Activated naive CD4-positive, alpha-beta T cell treated with anti-CD3 and anti-CD28 coated beads, Interleukin-2, amount 10 ng/mL, durations not matched to agents 7 days and 5 days (primary cell): ENCODE measurements around the gene TSHZ3.

Experiments
- CTCF ChIA-PET: fragments of 350-600 bp; sonication (Branson Sonifier 250); formaldehyde crosslinking; loops from one replicate; lab custom pipeline; 2021; ENCODE audit warnings: antibody characterized with exemption; lab: Charles Lee
- DNase-seq: peaks from one replicate; pipeline ENCODE4 v3.0.0-alpha.2; 2020
- H3K27ac Mint-ChIP-seq: one replicate; pipeline ENCODE4 v1.8.0; 2021; ENCODE audit warnings: mild to moderate bottlenecking, moderate library complexity, mixed read lengths
- H3K27me3 Mint-ChIP-seq: one replicate; pipeline ENCODE4 v1.8.0; 2021; ENCODE audit warnings: mild to moderate bottlenecking, mixed read lengths
- H3K36me3 Mint-ChIP-seq: one replicate; pipeline ENCODE4 v1.8.0; 2021; ENCODE audit warnings: mixed read lengths
- H3K4me1 Mint-ChIP-seq: one replicate; pipeline ENCODE4 v1.8.0; 2021; ENCODE audit warnings: mixed read lengths
- H3K4me3 Mint-ChIP-seq: one replicate; pipeline ENCODE4 v1.8.0; 2021; ENCODE audit warnings: mild to moderate bottlenecking, moderate library complexity, mixed read lengths
- H3K9me3 Mint-ChIP-seq: one replicate; pipeline ENCODE4 v1.8.0; 2021; ENCODE audit warnings: mixed read lengths

The TSHZ3 gene

DNA sequence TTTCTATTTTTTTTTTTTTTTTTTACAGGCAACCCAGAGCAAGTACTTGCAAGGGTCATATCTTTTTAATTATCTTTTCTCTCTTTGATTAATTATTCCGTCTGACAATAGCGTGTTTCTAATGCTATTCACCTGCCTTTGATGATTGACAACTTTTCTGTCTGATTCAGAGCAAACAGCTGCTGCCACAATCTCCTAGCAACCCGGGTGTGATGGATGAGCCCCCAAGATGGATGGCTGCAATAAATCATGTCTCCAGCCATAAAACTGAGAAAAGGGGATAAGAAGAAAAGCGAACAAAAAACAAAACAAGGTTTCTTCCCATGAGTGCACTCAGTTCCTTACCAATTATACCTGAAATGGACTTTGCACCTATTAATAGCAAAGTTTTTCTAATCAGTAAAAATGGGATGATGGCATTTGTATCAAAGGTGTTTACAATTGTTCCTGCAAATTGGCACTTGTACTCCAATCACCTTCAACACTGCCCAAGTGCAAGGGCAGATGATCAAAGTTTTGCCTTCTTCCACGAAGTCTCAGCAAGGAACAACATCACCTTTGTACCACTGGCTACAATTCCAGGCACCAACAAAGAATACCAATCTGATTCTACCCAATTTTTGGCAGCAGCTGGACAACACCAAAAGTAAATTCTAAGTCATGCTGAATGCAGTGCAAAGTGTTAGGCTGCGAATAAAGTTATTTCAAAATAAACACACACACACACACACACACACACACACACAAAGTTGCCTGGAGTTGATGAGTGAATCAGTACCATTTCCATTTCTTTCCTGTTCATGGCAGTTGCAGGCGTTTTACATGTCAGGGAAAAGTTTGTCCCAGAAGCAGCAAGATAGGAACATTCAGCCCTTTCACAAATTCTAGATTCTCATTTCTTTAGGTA, 12.0 kb downstream of the TSHZ3 start:
- CTCF ChIA-PET: interaction anchor here (1.1 kb wide), 1 partner anchor 18 kb away, joined by 4 read pairs; no protein-coding TSS in a partner anchor
- no peak for DNase-seq

GRCh38 chr19:31335716-31336115, 13.5 kb downstream of the TSHZ3 start:
- no peaks in the 10 kb centered on the region for H3K9me3 Mint-ChIP-seq
- no peak overlapping the region for H3K27ac Mint-ChIP-seq
- H3K4me3 Mint-ChIP-seq: no peak overlapping the region
- H3K4me1 Mint-ChIP-seq: peaks cover 23% of the 10 kb centered on the region
- peaks cover 56% of the 10 kb centered on the region for H3K27me3 Mint-ChIP-seq
- CTCF ChIA-PET: no interaction called here
- no peak for DNase-seq
- no peaks in the 10 kb centered on the region for H3K36me3 Mint-ChIP-seq

More for the DNA sequence above, 12.0 kb downstream of the TSHZ3 start:
- no peaks in the 10 kb centered on the region for H3K9me3 Mint-ChIP-seq
- H3K27ac Mint-ChIP-seq: no peak overlapping the region
- H3K4me1 Mint-ChIP-seq: peaks cover 31% of the 10 kb centered on the region
- no peaks in the 10 kb centered on the region for H3K36me3 Mint-ChIP-seq
- no peak overlapping the region for H3K4me3 Mint-ChIP-seq
- H3K27me3 Mint-ChIP-seq: peaks cover 67% of the 10 kb centered on the region

DNA sequence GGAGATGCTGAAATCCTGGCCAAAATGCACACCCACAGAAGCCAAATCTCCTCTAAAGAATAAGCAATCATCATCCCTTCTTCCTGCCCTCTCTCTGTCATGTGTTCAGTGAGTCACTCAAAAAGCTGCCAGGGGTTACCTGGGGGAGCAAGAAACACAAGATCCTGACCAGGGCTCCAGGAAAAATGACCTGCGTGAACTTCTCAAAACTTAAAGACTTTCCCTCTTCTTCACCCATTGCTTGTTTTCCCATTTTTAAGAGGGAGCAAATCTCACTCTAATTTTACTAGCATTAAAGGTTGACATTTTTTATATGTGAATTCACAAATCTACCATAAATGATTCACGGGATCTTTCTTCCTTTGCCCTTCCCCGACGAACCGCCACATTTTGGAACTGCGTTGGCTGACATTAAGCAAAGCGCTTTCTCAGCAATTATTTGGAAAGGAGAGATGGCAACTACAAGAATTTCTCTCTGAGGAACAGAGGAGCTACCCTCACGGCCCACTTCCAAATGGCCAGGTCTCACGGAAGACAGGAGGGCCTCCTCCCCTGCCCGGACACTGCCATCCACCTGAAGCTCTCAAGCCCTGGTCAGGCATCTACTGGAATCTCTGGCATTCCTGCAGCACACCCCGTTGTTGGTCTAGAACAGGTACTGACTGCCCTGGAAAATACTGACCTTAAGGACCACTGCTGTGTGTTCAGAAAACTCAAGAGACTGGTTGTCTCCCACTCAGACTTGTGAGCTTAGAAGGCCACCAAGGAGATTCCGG, 14.2 kb downstream of the TSHZ3 start:
- no peak overlapping the region for H3K4me3 Mint-ChIP-seq
- no peak for DNase-seq
- peaks cover 57% of the 10 kb centered on the region for H3K27me3 Mint-ChIP-seq
- H3K36me3 Mint-ChIP-seq: no peaks in the 10 kb centered on the region
- CTCF ChIA-PET: no interaction called here
- H3K4me1 Mint-ChIP-seq: peaks cover 16% of the 10 kb centered on the region
- H3K27ac Mint-ChIP-seq: no peak overlapping the region
- H3K9me3 Mint-ChIP-seq: no peaks in the 10 kb centered on the region

DNA sequence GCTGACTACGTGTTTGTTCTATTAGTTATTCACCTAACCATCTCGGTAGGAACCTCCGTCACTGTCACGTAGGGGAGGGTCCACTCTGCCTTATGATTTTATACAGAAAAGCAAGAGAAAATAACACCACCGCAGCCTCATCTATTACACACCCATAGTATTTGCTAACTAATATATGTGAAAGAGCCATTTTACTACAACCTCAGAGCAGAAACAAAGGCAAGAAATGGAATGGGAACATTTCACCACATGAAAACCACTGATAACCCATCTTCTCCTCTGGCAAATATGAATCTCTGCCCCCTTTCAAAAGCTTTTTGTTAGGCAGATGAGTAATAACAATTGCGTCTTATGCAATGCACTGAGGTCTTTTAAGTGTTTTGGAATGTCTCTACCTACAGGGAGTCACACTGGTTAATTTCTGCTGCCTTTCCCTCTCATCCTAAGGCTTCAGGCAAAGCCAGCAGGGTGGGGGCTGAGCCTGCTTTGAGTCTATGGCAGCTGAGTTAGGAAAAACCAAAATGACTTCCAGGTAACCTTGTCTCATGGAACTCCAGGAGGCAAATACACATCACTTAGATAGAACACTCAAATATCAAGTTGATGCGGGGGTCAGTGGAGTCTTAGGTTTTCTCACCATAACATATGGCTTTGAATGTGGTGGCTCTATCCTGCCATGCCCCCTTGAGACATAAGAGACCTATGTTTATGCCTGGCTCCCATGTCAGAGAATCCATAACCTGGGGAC, 15.0 kb downstream of the TSHZ3 start:
- Mint-ChIP-seq H3K36me3 (no peaks in the 10 kb centered on the region), H3K4me3 (no peak overlapping the region), H3K9me3 (no peaks in the 10 kb centered on the region), H3K27ac (no peak overlapping the region), H3K4me1 (peaks cover 9% of the 10 kb centered on the region), H3K27me3 (peaks cover 52% of the 10 kb centered on the region)
- CTCF ChIA-PET: no interaction called here
- DNase-seq: no peak

- H3K4me1 Mint-ChIP-seq: no peaks in the 10 kb centered on the region
- CTCF ChIA-PET: no interaction called here
Measured at GRCh38 chr19:31332096-31332495, 17.1 kb downstream of the TSHZ3 start.

DNA sequence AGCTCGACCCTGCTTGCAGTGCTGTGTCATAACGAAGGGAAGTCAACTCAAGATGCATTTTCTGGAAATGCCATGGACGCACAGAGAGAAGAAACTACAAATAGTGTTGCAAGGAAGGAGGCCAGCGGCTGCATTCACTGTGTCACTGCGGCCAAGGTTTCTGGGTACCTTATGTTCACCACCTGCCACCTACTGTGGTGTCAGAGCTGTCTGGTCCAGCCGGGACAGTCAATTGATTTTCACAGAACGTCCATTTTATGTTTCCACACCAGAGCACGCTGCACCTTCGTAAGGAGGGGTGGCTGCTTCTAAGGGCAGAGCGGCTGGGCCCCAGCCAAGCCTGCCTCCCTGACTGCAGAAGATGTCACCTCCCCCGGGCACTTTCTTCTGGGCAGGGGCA, 17.7 kb downstream of the TSHZ3 start:
- no peak overlapping the region for H3K4me3 Mint-ChIP-seq
- H3K27ac Mint-ChIP-seq: no peak overlapping the region
- H3K36me3 Mint-ChIP-seq: no peaks in the 10 kb centered on the region
- CTCF ChIA-PET: no interaction called here
- H3K9me3 Mint-ChIP-seq: no peaks in the 10 kb centered on the region
- no peaks in the 10 kb centered on the region for H3K4me1 Mint-ChIP-seq
- DNase-seq: no peak
- peaks cover 26% of the 10 kb centered on the region for H3K27me3 Mint-ChIP-seq

More at GRCh38 chr19:31332096-31332495, 17.1 kb downstream of the TSHZ3 start:
- no peak overlapping the region for H3K4me3 Mint-ChIP-seq
- no peaks in the 10 kb centered on the region for H3K36me3 Mint-ChIP-seq
- no peaks in the 10 kb centered on the region for H3K9me3 Mint-ChIP-seq
- no peak for DNase-seq
- H3K27me3 Mint-ChIP-seq: peaks cover 30% of the 10 kb centered on the region
- no peak overlapping the region for H3K27ac Mint-ChIP-seq

DNA sequence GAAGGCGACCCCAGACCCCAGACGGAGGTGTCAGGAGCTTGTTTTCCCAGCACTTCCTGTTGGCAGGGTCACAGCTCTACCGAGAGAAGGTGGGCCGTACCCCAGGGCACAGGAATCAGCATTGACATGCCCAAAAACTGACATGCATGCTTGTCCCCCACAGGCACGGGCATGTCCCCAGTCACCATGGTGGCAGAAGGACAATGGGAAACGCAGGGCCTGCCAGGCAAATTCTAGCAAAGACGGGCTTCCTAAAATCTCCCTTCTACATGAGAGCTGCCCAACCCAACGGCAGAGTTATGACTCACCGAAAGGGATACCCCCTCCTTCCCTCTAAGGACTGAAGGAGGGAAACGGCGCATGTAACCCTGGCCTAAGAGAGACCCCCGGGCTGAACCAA, 18.5 kb downstream of the TSHZ3 start:
- no peak overlapping the region for H3K27ac Mint-ChIP-seq
- DNase-seq: no peak
- H3K4me1 Mint-ChIP-seq: no peaks in the 10 kb centered on the region
- no peak overlapping the region for H3K4me3 Mint-ChIP-seq
- CTCF ChIA-PET: no interaction called here
- no peaks in the 10 kb centered on the region for H3K9me3 Mint-ChIP-seq
- no peaks in the 10 kb centered on the region for H3K36me3 Mint-ChIP-seq
- peaks cover 18% of the 10 kb centered on the region for H3K27me3 Mint-ChIP-seq

GRCh38 chr19:31330237-31330636, 19.0 kb downstream of the TSHZ3 start:
- Mint-ChIP-seq H3K9me3 (no peaks in the 10 kb centered on the region), H3K27me3 (peaks cover 13% of the 10 kb centered on the region), H3K4me3 (no peak overlapping the region), H3K27ac (no peak overlapping the region), H3K36me3 (no peaks in the 10 kb centered on the region), H3K4me1 (no peaks in the 10 kb centered on the region)
- CTCF ChIA-PET: no interaction called here
- no peak for DNase-seq

- H3K9me3 Mint-ChIP-seq: no peaks in the 10 kb centered on the region
- H3K4me1 Mint-ChIP-seq: no peaks in the 10 kb centered on the region
- peaks cover 10% of the 10 kb centered on the region for H3K27me3 Mint-ChIP-seq
- DNase-seq: no peak
- no peak overlapping the region for H3K27ac Mint-ChIP-seq
- no peak overlapping the region for H3K4me3 Mint-ChIP-seq
- no peaks in the 10 kb centered on the region for H3K36me3 Mint-ChIP-seq
- CTCF ChIA-PET: no interaction called here
Measured at GRCh38 chr19:31329819-31330218, 19.4 kb downstream of the TSHZ3 start.

DNA sequence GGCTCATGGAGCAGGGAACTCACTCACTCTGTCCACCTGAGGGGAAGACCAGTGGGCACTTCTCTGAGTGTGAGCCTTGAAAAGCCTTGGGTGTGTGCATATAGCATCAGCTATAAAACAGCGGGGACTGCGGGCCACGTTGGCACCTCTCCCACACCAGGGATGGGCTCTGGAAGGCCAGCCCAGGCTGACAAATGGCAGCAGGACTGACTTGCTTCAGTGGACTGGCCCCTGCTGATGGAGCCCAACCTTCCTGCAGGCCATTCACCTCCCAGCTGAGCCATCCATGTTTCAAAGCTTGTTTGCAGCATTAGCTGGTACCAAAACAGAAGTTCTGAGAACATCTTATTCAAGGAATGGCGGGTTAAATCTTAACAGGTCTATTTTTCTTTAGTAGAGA, 21.0 kb downstream of the TSHZ3 start:
- Mint-ChIP-seq H3K4me3 (no peak overlapping the region), H3K9me3 (no peaks in the 10 kb centered on the region), H3K36me3 (no peaks in the 10 kb centered on the region), H3K27ac (no peak overlapping the region), H3K4me1 (no peaks in the 10 kb centered on the region), H3K27me3 (peaks cover 6% of the 10 kb centered on the region)
- DNase-seq: no peak
- CTCF ChIA-PET: no interaction called here

DNA sequence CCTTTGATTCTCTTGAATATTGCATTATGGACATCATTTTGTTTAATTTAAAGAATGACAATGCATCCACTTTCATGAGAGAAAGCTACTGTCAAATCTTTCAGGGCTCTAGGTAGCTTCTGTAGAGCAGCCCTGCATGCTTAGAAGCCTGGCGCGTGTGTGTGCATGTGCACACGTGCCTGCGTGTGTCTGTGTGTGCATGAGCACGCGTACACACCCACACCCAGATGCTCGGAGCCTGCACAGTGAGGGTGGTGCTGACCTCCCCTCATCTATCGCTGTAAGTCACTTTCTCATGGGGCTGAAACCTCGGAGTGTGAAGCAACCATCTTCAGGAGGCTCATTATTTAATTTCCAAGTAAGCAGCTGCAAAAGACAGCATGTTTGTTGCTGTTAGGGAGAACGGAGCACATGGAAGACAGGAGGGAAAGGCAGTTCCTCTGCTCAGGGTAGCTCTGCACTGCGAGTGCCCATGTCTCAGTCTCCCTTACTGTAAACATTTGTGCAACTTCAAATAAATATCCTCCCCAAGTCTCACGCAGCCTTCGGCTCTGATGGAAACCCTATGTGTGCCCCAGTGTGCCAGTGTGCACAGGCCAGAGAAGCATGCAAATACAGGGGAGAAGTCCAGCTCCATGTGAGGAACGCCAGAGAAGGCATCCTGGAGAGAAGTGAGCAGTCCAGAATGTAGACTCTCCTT, 22.8 kb downstream of the TSHZ3 start:
- no peaks in the 10 kb centered on the region for H3K9me3 Mint-ChIP-seq
- CTCF ChIA-PET: no interaction called here

DNA sequence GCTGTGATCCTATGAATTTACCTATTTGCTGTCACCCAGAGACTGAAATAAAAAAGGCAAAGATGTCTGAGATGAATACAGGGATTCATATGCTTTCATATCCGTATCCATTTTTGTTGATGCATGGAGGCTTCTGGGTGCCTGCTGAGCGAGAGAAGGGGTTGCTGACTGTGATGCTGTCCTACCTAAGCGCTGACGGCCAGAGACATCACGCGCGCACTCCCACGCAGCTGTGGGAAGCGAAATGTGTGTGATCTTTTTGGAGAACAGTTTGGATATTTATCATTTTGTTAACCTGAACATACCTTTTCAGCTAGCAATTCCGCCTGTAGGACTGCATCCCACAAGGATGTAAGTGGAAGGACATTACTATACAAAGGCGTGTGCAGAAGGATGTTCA, 23.9 kb downstream of the TSHZ3 start:
- H3K27me3 Mint-ChIP-seq: peaks cover 2% of the 10 kb centered on the region
- H3K4me1 Mint-ChIP-seq: no peaks in the 10 kb centered on the region
- H3K27ac Mint-ChIP-seq: no peak overlapping the region
- no peaks in the 10 kb centered on the region for H3K9me3 Mint-ChIP-seq
- no peak for DNase-seq
- no peak overlapping the region for H3K4me3 Mint-ChIP-seq
- no peaks in the 10 kb centered on the region for H3K36me3 Mint-ChIP-seq
- CTCF ChIA-PET: no interaction called here

More for the DNA sequence above, 22.8 kb downstream of the TSHZ3 start:
- H3K27ac Mint-ChIP-seq: no peak overlapping the region
- no peak for DNase-seq
- H3K4me1 Mint-ChIP-seq: no peaks in the 10 kb centered on the region
- H3K36me3 Mint-ChIP-seq: no peaks in the 10 kb centered on the region
- no peak overlapping the region for H3K4me3 Mint-ChIP-seq
- H3K27me3 Mint-ChIP-seq: peaks cover 6% of the 10 kb centered on the region

DNA sequence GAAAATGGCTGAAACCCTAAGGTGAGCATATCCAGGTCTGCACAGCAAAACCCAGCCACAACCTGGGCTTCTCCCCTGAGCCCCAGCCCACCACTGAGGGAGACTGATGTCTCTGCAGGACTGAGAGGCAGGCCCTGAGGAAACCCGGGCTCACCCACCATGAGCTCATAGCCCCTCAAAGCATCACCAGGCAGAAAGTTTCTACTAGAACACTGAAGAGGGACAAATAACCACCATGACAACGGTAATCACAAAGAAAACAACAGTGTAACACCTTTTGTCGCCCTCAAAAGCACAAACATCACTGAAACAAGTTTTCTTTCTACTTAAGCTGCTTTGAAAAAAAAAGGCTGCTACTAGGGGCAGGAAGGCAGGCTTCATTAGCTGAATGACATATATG, 29.8 kb downstream of the TSHZ3 start:
- CTCF ChIA-PET: no interaction called here
- Mint-ChIP-seq H3K36me3 (no peaks in the 10 kb centered on the region), H3K4me1 (no peaks in the 10 kb centered on the region), H3K27ac (no peak overlapping the region), H3K9me3 (no peaks in the 10 kb centered on the region), H3K27me3 (peaks cover 8% of the 10 kb centered on the region), H3K4me3 (no peak overlapping the region)
- DNase-seq: no peak
